Esophagus muscularis mucosa (tissue), 4 donors: ENCODE results near the gene TTC4. TPM values are rescaled to one million over a fixed set of nuclear protein-coding genes. Genes with fewer than 3 reads are reported as not detected.

Experiments used
- DNase-seq: peaks from one replicate; pipeline ENCODE4 v3.0.0-alpha.2; 2017; ENCODE audit errors: extremely low spot score
- H3K27ac ChIP-seq, 4 donors: fragments of 200-600 bp; sonication (generic); replicated peaks in 1 of 4; 1 replicate in 3 of 4; 2 replicates in 1 of 4; pipeline ENCODE4 v1.5.1; 2016 to 2019; ENCODE audit warnings: mild to moderate bottlenecking in 1 of 4
- H3K27me3 ChIP-seq, 4 donors: fragments of 200-600 bp; sonication (generic); one replicate each; pipeline versions ENCODE4 v1.5.1 to v1.6.0; 2016 to 2019
- H3K36me3 ChIP-seq, 4 donors: fragments of 200-600 bp; sonication (generic); one replicate each; pipeline ENCODE4 v1.5.1; 2016 to 2019
- H3K4me1 ChIP-seq, 4 donors: fragments of 200-600 bp; sonication (generic); one replicate each; pipeline ENCODE4 v1.5.1; 2016 to 2019
- H3K4me3 ChIP-seq, 4 donors: fragments of 200-600 bp; sonication (generic); 1 replicate in 2 of 4; 2 replicates in 2 of 4; pipeline ENCODE4 v1.5.1; 2016 to 2019; ENCODE audit warnings: mild to moderate bottlenecking in 4 of 4, moderate library complexity in 1 of 4
- H3K9me3 ChIP-seq, 4 donors: fragments of 200-600 bp; sonication (generic); 1 replicate in 3 of 4; 2 replicates in 1 of 4; pipeline ENCODE4 v1.5.1; 2016 to 2019
- CTCF ChIP-seq, 3 experiments: fragments of 200-600 bp in 2 of 3; fragments of 450-650 bp in 1 of 3; sonication (generic) in 2 of 3; IDR thresholded peaks; one replicate each; pipeline ENCODE4 v1.5.1; 2017 to 2019; ENCODE audit warnings: antibody characterized with exemption in 3 of 3, mild to moderate bottlenecking in 2 of 3, moderate library complexity in 1 of 3
- EP300 ChIP-seq: sonication (generic); formaldehyde crosslinking; IDR thresholded peaks from one replicate; pipeline ENCODE4 v1.6.1; 2017; ENCODE audit warnings: antibody characterized with exemption
- POLR2A ChIP-seq: fragments of 450-650 bp; IDR thresholded peaks from one replicate; pipeline ENCODE4 v1.6.1; 2017; ENCODE audit warnings: antibody characterized with exemption, moderate library complexity, mild to moderate bottlenecking, low read depth
- POLR2AphosphoS5 ChIP-seq, 2 donors: sonication (generic); formaldehyde crosslinking; IDR thresholded peaks; one replicate each; pipeline ENCODE4 v1.6.1; 2017; ENCODE audit warnings: antibody characterized with exemption in 2 of 2
- WGBS: methylation state at CpG from one replicate; pipeline ENCODE4 v1.1.5; 2018; 5-methylcytosine and 5-hydroxymethylcytosine counted together
- intact Hi-C: fragments of 100-400 bp; cut with DNase I; formaldehyde crosslinking; loops from one replicate; pipeline ENCODE4 v1.15.1; 2023
- total RNA-seq, 4 donors: library from RNA; depleted of rRNA; stranded (reverse); fragments of >200 nt; gene quantifications; one replicate each; pipeline versions ENCODE4 v1.1.0 to v1.2.1, GENCODE V29; 2016

Gene TTC4
- total RNA-seq, 4 donors from 2014 or later = 10.8 to 16.4 (median 13.8) TPM

GRCh38 chr1:54738244-54738643 lies 22.6 kb downstream of the TTC4 start:
- Histone ChIP-seq H3K4me3 (no peak overlapping the region), H3K36me3 (peaks cover 67 to 99% (median 90%) of the 10 kb centered on the region in 4 donors), H3K4me1 (no peaks in the 10 kb centered on the region), H3K27me3 (no peaks in the 10 kb centered on the region), H3K9me3 (no peaks in the 10 kb centered on the region), H3K27ac (no peak overlapping the region)
- TF ChIP-seq CTCF (IDR thresholded peaks at IDR 0.05) (no peak), POLR2A (no peak), POLR2AphosphoS5 (IDR thresholded peaks at IDR 0.05) (no peak), EP300 (no peak)
- WGBS = 93% methylated on average over 6 of the region's 6 CpGs
- DNase-seq = no peak
- intact Hi-C loops = no loop called here

GRCh38 chr1:54741531-54741930 lies 25.9 kb downstream of the TTC4 start:
- DNase-seq = no peak
- Histone ChIP-seq H3K27ac (no peak overlapping the region), H3K4me3 (no peak overlapping the region), H3K9me3 (no peaks in the 10 kb centered on the region), H3K4me1 (no peaks in the 10 kb centered on the region), H3K36me3 (peaks cover 48 to 85% (median 78%) of the 10 kb centered on the region in 4 donors), H3K27me3 (no peaks in the 10 kb centered on the region)
- intact Hi-C loops = no loop called here
- TF ChIP-seq POLR2AphosphoS5 (IDR thresholded peaks at IDR 0.05) (no peak), EP300 (no peak), POLR2A (no peak), CTCF (IDR thresholded peaks at IDR 0.05) (no peak)
- WGBS = 89% methylated on average over 4 of the region's 4 CpGs

GRCh38 chr1:54742282-54742681 lies 26.6 kb downstream of the TTC4 start:
- no peaks in the 10 kb centered on the region for H3K4me1 ChIP-seq
- intact Hi-C loops = no loop called here
- H3K9me3 ChIP-seq = no peaks in the 10 kb centered on the region
- H3K27me3 ChIP-seq = no peaks in the 10 kb centered on the region
- H3K36me3 ChIP-seq = peaks cover 41 to 78% (median 70%) of the 10 kb centered on the region in 4 donors
- TF ChIP-seq CTCF (IDR thresholded peaks at IDR 0.05) (no peak), POLR2AphosphoS5 (IDR thresholded peaks at IDR 0.05) (no peak), POLR2A (no peak), EP300 (no peak)
- 50% methylated on average over 4 of the region's 4 CpGs for WGBS
- no peak overlapping the region for H3K27ac ChIP-seq
- no peak for DNase-seq
- no peak overlapping the region for H3K4me3 ChIP-seq

- H3K4me1 ChIP-seq = no peaks in the 10 kb centered on the region
- H3K4me3 ChIP-seq = no peak overlapping the region
- no peaks in the 10 kb centered on the region for H3K27me3 ChIP-seq
- intact Hi-C loops = no loop called here
- 70% methylated on average over 7 of the region's 12 CpGs for WGBS
- no peak overlapping the region for H3K27ac ChIP-seq
- no peak for TF ChIP-seq CTCF (IDR thresholded peaks at IDR 0.05)
- no peak for TF ChIP-seq EP300
- TF ChIP-seq POLR2A = no peak
- TF ChIP-seq POLR2AphosphoS5 (IDR thresholded peaks at IDR 0.05) = no peak
- no peak for DNase-seq
- peaks cover 29 to 64% (median 57%) of the 10 kb centered on the region in 4 donors for H3K36me3 ChIP-seq
- H3K9me3 ChIP-seq = no peaks in the 10 kb centered on the region
Measured at GRCh38 chr1:54743416-54744226, 28.0 kb downstream of the TTC4 start.
